ENCODE results near the gene PRR5.
"Not testable (repeated sequence)": the region's sequence is repeated elsewhere in the genome, so short reads cannot be mapped to it uniquely, and the experiment has no call there.

PRR5 gene

GRCh38 chr22:44735518-44736428, 33.8 kb downstream of the PRR5 start:
- peak; percentile 75 for DNase-seq (ENCODE audit: low spot score)

- DNase-seq (ENCODE audit: low spot score), result no peak
These were observed 34.8 kb downstream of the PRR5 start for GRCh38 chr22:44736581-44737405.

GRCh38 chr22:44737406-44738346, 35.7 kb downstream of the PRR5 start:
- DNase-seq (ENCODE audit: low spot score), result no peak

- no peak for DNase-seq (ENCODE audit: low spot score)
These were observed 36.3 kb downstream of the PRR5 start for GRCh38 chr22:44738347-44738715.

GRCh38 chr22:44739024-44739423, 37.0 kb downstream of the PRR5 start:
- no peak for DNase-seq (ENCODE audit: low spot score)

GRCh38 chr22:44739666-44740065, 37.7 kb downstream of the PRR5 start:
- DNase-seq (ENCODE audit: low spot score), result not testable (repeated sequence)

- DNase-seq (ENCODE audit: low spot score), result no peak
These were observed 38.3 kb downstream of the PRR5 start for GRCh38 chr22:44740307-44740706.

GRCh38 chr22:44741929-44742328, 39.9 kb downstream of the PRR5 start:
- DNase-seq (ENCODE audit: low spot score), result no peak

- DNase-seq (ENCODE audit: low spot score), result no peak
These were observed 41.2 kb downstream of the PRR5 start for GRCh38 chr22:44743247-44743646.

GRCh38 chr22:44743804-44744211, 41.8 kb downstream of the PRR5 start:
- DNase-seq (ENCODE audit: low spot score), result no peak

- DNase-seq (ENCODE audit: low spot score), result no peak
These were observed 44.1 kb downstream of the PRR5 start for GRCh38 chr22:44745853-44746789.

- DNase-seq (ENCODE audit: low spot score), result not testable (repeated sequence)
These were observed 45.8 kb downstream of the PRR5 start for GRCh38 chr22:44747784-44748127.

- no peak for DNase-seq (ENCODE audit: low spot score)
These were observed 46.5 kb downstream of the PRR5 start for GRCh38 chr22:44748524-44748923.

- DNase-seq (ENCODE audit: low spot score), result no peak
These were observed 48.5 kb downstream of the PRR5 start for GRCh38 chr22:44750481-44750880.

- DNase-seq (ENCODE audit: low spot score), result no peak
These were observed 50.5 kb downstream of the PRR5 start, which contains the start of gene ARHGAP8 for GRCh38 chr22:44752285-44753188. Gene ARHGAP8, plus strand, starts transcription at chr22:44752575. Its CDS starts 33,953 bp downstream, at chr22:44786528.

- DNase-seq (ENCODE audit: low spot score), result no peak
These were observed 51.4 kb downstream of the PRR5 start for GRCh38 chr22:44753189-44754042.

- DNase-seq (ENCODE audit: low spot score), result no peak
These were observed 53.0 kb downstream of the PRR5 start for GRCh38 chr22:44754998-44755397.

- no peak for DNase-seq (ENCODE audit: low spot score)
These were observed 53.4 kb downstream of the PRR5 start for GRCh38 chr22:44755417-44755816.

GRCh38 chr22:44755956-44756361, 54.0 kb downstream of the PRR5 start:
- DNase-seq (ENCODE audit: low spot score), result no peak
